Measurements from ENCODE around the gene RIPPLY3.

GRCh38 chr21:37060296-37060695, 53.8 kb downstream of the RIPPLY3 start:
- no peak for TF ChIP-seq CTCF (IDR thresholded peaks at IDR 0.05)
- no peak for TF ChIP-seq POLR2A (IDR thresholded peaks at IDR 0.05)
- peak in 1 of 3 donors; percentile 71 for TF ChIP-seq POLR2AphosphoS5 (IDR thresholded peaks at IDR 0.05)

Measured in stomach (tissue), 4 donors.